GM23338 (cell line): Measurements from ENCODE around the gene GPATCH3. TPM values are rescaled to one million over a fixed set of nuclear protein-coding genes. Genes with fewer than 3 reads are reported as not detected.

ENCODE experiments used
- ATAC-seq: fragments of 200-7000 bp; cut with Tn5 transposase; 3 replicates; pipeline ENCODE4 v1.9.1; 2020
- DNase-seq: peaks from one replicate; pipeline ENCODE4 v3.0.0-alpha.2; 2015; ENCODE audit warnings: low spot score
- H2AFZ ChIP-seq: fragments of 200-600 bp; sonication (generic); 2 replicates; pipeline ENCODE4 v1.8.0; 2016; ENCODE audit warnings: antibody characterized with exemption, mild to moderate bottlenecking, moderate library complexity
- H3F3A ChIP-seq: fragments of 200-600 bp; sonication (generic); replicated peaks from 2 replicates; pipeline ENCODE4 v1.8.0; 2017; ENCODE audit warnings: antibody characterized with exemption, mixed run types, low read depth
- H3K27ac ChIP-seq: fragments of 200-600 bp; sonication (generic); 2 replicates; pipeline ENCODE4 v1.6.1; 2016; ENCODE audit warnings: low read depth
- H3K27me3 ChIP-seq: fragments of 200-600 bp; sonication (generic); 2 replicates; pipeline ENCODE4 v1.8.0; 2016; ENCODE audit warnings: mild to moderate bottlenecking, mixed run types, moderate library complexity; ENCODE audit not compliant: insufficient read depth
- H3K36me3 ChIP-seq: fragments of 200-600 bp; sonication (generic); 2 replicates; pipeline ENCODE4 v1.8.0; 2016; ENCODE audit warnings: mild to moderate bottlenecking; ENCODE audit not compliant: insufficient read depth
- H3K4me1 ChIP-seq: fragments of 200-600 bp; sonication (generic); 2 replicates; pipeline ENCODE4 v1.8.0; 2016; ENCODE audit warnings: mild to moderate bottlenecking, moderate library complexity; ENCODE audit not compliant: insufficient read depth
- H3K4me2 ChIP-seq: fragments of 200-600 bp; sonication (generic); 2 replicates; pipeline ENCODE4 v1.7.1; 2017; ENCODE audit warnings: mixed run types
- H3K4me3 ChIP-seq: fragments of 200-600 bp; sonication (generic); 2 replicates; pipeline ENCODE4 v1.6.1; 2016; ENCODE audit warnings: mixed run types
- H3K79me2 ChIP-seq: fragments of 200-600 bp; sonication (generic); replicated peaks from 2 replicates; pipeline ENCODE4 v1.8.0; 2017; ENCODE audit warnings: mild to moderate bottlenecking; ENCODE audit not compliant: insufficient read depth
- H3K9me2 ChIP-seq: fragments of 200-600 bp; sonication (generic); 2 replicates; pipeline ENCODE4 v1.8.0; 2017; ENCODE audit not compliant: insufficient read depth
- H4K20me1 ChIP-seq: fragments of 200-600 bp; sonication (generic); replicated peaks from 2 replicates; pipeline ENCODE4 v1.8.0; 2017; ENCODE audit warnings: mild to moderate bottlenecking; ENCODE audit not compliant: insufficient read depth
- H3K27ac Mint-ChIP-seq: 2 replicates; pipeline ENCODE4 v1.8.0; 2020; ENCODE audit warnings: inconsistent platforms, mild to moderate bottlenecking, moderate library complexity, mixed read lengths
- H3K27me3 Mint-ChIP-seq: 3 replicates; pipeline ENCODE4 v1.8.0; 2022; ENCODE audit warnings: low read depth, mild to moderate bottlenecking, moderate library complexity, mixed read lengths, inconsistent platforms; ENCODE audit not compliant: insufficient read depth, poor library complexity
- H3K36me3 Mint-ChIP-seq: 3 replicates; pipeline ENCODE4 v1.8.0; 2021; ENCODE audit warnings: low read depth, mild to moderate bottlenecking, inconsistent platforms, moderate library complexity, mixed read lengths
- H3K4me1 Mint-ChIP-seq: 3 replicates; pipeline ENCODE4 v1.8.0; 2020; ENCODE audit warnings: mild to moderate bottlenecking, inconsistent platforms, mixed read lengths
- H3K4me3 Mint-ChIP-seq: 3 replicates; pipeline ENCODE4 v1.8.0; 2021; ENCODE audit warnings: moderate library complexity, mild to moderate bottlenecking, inconsistent platforms, mixed read lengths
- H3K9me3 Mint-ChIP-seq: 3 replicates; pipeline ENCODE4 v1.8.0; 2020; ENCODE audit warnings: moderate library complexity, mild to moderate bottlenecking, inconsistent platforms, mixed read lengths
- CREB1 ChIP-seq: fragments of 250-450 bp; sonication (Bioruptor Pico); IDR thresholded peaks from 2 replicates; pipeline ENCODE4 v1.5.0; 2020; ENCODE audit warnings: low read depth, mild to moderate bottlenecking, moderate library complexity
- EZH2 ChIP-seq: fragments of 200-600 bp; sonication (generic); IDR thresholded peaks from one replicate; pipeline ENCODE4 v1.8.0; 2017; ENCODE audit warnings: antibody characterized with exemption, mild to moderate bottlenecking, low read depth; ENCODE audit not compliant: unreplicated experiment
- EZH2phosphoT487 ChIP-seq: fragments of 200-600 bp; sonication (generic); IDR thresholded peaks from one replicate; pipeline ENCODE4 v1.8.1; 2018; ENCODE audit warnings: antibody characterized with exemption; ENCODE audit not compliant: unreplicated experiment
- JUNB ChIP-seq: IDR thresholded peaks from one replicate; pipeline ENCODE4 v1.6.1; 2016; ENCODE audit warnings: antibody characterized with exemption; ENCODE audit not compliant: unreplicated experiment
- NANOG ChIP-seq: IDR thresholded peaks from 2 replicates; pipeline ENCODE4 v1.6.1; 2016; ENCODE audit warnings: antibody characterized with exemption, borderline replicate concordance
- POLR2AphosphoS5 ChIP-seq: IDR thresholded peaks from 2 replicates; pipeline ENCODE4 v1.6.1; 2016; ENCODE audit warnings: antibody characterized with exemption, low read depth
- REST ChIP-seq: IDR thresholded peaks from one replicate; pipeline ENCODE4 v1.6.1; 2018; ENCODE audit warnings: antibody characterized with exemption; ENCODE audit not compliant: unreplicated experiment
- STAT1 ChIP-seq: IDR thresholded peaks from one replicate; pipeline ENCODE4 v1.6.1; 2016; ENCODE audit warnings: antibody characterized with exemption; ENCODE audit not compliant: unreplicated experiment
- ZNF114 ChIP-seq: fragments of 250-450 bp; sonication (Bioruptor Pico); IDR thresholded peaks from 2 replicates; pipeline ENCODE4 v1.5.0; 2020; ENCODE audit warnings: mild to moderate bottlenecking, moderate library complexity
- ZNF331 ChIP-seq: fragments of 250-450 bp; sonication (Bioruptor Pico); IDR thresholded peaks from 2 replicates; pipeline ENCODE4 v1.5.0; 2020; ENCODE audit warnings: low read depth, mild to moderate bottlenecking, moderate library complexity
- polyA plus RNA-seq: library from polyadenylated mRNA; unstranded; fragments of >200 nt; fragmentation: Nextera tagmentation; extraction: Ambion mirVana; gene quantifications from 2 replicates; pipeline ENCODE4 v1.2.1, GENCODE V29; 2016
- total RNA-seq: library from RNA; depleted of rRNA; stranded (reverse); fragments of >200 nt; shearing (Covaris generic); gene quantifications from 2 replicates; pipeline ENCODE4 v1.2.3, GENCODE V29; 2014
- TF ChIP-seq, protein P1 (sequence below): fragments of 250-450 bp; sonication (Bioruptor Pico); IDR thresholded peaks from 2 replicates; pipeline ENCODE4 v1.5.0; 2020; ENCODE audit warnings: mild to moderate bottlenecking, moderate library complexity
- TF ChIP-seq, protein P2 (sequence below), 2 experiments: fragments of 200-600 bp in 1 of 2; sonication (generic) in 1 of 2; conservative IDR thresholded peaks; 2 replicates each; pipeline versions ENCODE4 v1.5.1 to v1.6.1; 2016 to 2017; ENCODE audit warnings: antibody characterized with exemption in 2 of 2, low read depth in 2 of 2, mild to moderate bottlenecking in 2 of 2, moderate library complexity in 1 of 2
- TF ChIP-seq, protein P3 (sequence below): IDR thresholded peaks from 2 replicates; pipeline ENCODE4 v1.6.1; 2016; ENCODE audit warnings: antibody characterized with exemption

The GPATCH3 gene
- total and polyA plus RNA-seq, 2 experiments from 2014 or later, result 10.5 to 13.0 TPM

DNA sequence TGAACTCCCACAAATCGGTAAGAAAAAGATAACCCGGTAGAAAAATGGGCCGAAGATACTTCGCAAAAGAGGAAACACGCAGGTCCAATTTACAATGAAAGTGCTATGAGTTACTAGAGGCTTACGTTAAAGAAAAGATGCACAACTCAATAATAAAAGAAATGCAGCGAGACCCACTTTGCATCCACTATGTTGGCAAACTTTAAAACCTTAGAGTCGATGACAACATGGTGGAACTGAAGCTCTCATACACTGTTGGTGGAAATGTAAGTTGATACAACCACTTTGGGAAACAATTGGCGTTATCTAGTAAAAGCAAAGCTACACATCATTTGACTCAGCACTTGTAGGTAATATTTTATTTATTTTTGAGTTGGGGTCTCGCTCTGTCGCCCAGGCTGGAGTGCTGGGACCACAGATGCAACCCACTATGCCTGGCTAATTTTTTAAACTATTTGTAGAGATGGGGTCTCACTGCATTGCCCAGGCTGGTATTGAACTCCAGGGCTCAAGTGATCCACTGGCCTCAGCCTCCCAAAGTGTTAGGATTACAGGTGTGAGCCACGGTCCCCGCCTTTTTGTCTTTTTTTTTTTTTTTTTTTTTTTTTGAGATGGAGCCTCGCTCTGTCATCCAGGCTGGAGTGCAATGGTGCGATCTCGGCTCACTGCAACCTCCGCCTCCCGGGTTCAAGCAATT is 696 bp upstream of the GPATCH3 start:
- peak overlapping the region; percentile 84 for H3K4me3 ChIP-seq
- Mint-ChIP-seq H3K4me3 (peak overlapping the region; percentile 87), H3K36me3 (peaks cover 9% of the 10 kb centered on the region; the same call in 2 of the 3 replicates), H3K9me3 (no peaks in the 10 kb centered on the region), H3K4me1 (peaks cover 8% of the 10 kb centered on the region), H3K27ac (peak overlapping the region; percentile 97), H3K27me3 (peaks cover 2% of the 10 kb centered on the region)
- peaks cover 6% of the 10 kb centered on the region; the same call in 1 of the 2 replicates for H3K36me3 ChIP-seq
- DNase-seq, result no peak
- H4K20me1 ChIP-seq, result no peaks in the 10 kb centered on the region
- peak overlapping the region; percentile 94 for H3K27ac ChIP-seq
- TF ChIP-seq, protein P1, sequence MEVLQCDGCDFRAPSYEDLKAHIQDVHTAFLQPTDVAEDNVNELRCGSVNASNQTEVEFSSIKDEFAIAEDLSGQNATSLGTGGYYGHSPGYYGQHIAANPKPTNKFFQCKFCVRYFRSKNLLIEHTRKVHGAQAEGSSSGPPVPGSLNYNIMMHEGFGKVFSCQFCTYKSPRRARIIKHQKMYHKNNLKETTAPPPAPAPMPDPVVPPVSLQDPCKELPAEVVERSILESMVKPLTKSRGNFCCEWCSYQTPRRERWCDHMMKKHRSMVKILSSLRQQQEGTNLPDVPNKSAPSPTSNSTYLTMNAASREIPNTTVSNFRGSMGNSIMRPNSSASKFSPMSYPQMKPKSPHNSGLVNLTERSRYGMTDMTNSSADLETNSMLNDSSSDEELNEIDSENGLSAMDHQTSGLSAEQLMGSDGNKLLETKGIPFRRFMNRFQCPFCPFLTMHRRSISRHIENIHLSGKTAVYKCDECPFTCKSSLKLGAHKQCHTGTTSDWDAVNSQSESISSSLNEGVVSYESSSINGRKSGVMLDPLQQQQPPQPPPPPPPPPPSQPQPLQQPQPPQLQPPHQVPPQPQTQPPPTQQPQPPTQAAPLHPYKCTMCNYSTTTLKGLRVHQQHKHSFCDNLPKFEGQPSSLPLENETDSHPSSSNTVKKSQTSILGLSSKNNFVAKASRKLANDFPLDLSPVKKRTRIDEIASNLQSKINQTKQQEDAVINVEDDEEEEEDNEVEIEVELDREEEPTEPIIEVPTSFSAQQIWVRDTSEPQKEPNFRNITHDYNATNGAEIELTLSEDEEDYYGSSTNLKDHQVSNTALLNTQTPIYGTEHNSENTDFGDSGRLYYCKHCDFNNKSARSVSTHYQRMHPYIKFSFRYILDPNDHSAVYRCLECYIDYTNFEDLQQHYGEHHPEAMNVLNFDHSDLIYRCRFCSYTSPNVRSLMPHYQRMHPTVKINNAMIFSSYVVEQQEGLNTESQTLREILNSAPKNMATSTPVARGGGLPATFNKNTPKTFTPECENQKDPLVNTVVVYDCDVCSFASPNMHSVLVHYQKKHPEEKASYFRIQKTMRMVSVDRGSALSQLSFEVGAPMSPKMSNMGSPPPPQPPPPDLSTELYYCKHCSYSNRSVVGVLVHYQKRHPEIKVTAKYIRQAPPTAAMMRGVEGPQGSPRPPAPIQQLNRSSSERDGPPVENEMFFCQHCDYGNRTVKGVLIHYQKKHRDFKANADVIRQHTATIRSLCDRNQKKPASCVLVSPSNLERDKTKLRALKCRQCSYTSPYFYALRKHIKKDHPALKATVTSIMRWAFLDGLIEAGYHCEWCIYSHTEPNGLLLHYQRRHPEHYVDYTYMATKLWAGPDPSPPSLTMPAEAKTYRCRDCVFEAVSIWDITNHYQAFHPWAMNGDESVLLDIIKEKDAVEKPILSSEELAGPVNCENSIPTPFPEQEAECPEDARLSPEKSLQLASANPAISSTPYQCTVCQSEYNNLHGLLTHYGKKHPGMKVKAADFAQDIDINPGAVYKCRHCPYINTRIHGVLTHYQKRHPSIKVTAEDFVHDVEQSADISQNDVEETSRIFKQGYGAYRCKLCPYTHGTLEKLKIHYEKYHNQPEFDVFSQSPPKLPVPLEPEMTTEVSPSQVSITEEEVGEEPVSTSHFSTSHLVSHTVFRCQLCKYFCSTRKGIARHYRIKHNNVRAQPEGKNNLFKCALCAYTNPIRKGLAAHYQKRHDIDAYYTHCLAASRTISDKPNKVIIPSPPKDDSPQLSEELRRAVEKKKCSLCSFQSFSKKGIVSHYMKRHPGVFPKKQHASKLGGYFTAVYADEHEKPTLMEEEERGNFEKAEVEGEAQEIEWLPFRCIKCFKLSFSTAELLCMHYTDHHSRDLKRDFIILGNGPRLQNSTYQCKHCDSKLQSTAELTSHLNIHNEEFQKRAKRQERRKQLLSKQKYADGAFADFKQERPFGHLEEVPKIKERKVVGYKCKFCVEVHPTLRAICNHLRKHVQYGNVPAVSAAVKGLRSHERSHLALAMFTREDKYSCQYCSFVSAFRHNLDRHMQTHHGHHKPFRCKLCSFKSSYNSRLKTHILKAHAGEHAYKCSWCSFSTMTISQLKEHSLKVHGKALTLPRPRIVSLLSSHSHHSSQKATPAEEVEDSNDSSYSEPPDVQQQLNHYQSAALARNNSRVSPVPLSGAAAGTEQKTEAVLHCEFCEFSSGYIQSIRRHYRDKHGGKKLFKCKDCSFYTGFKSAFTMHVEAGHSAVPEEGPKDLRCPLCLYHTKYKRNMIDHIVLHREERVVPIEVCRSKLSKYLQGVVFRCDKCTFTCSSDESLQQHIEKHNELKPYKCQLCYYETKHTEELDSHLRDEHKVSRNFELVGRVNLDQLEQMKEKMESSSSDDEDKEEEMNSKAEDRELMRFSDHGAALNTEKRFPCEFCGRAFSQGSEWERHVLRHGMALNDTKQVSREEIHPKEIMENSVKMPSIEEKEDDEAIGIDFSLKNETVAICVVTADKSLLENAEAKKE, result no peak
- no peak for TF ChIP-seq ZNF331 (CRISPR knock-in tag)
- TF ChIP-seq STAT1, result no peak
- no peak for TF ChIP-seq EZH2
- TF ChIP-seq, protein P2, sequence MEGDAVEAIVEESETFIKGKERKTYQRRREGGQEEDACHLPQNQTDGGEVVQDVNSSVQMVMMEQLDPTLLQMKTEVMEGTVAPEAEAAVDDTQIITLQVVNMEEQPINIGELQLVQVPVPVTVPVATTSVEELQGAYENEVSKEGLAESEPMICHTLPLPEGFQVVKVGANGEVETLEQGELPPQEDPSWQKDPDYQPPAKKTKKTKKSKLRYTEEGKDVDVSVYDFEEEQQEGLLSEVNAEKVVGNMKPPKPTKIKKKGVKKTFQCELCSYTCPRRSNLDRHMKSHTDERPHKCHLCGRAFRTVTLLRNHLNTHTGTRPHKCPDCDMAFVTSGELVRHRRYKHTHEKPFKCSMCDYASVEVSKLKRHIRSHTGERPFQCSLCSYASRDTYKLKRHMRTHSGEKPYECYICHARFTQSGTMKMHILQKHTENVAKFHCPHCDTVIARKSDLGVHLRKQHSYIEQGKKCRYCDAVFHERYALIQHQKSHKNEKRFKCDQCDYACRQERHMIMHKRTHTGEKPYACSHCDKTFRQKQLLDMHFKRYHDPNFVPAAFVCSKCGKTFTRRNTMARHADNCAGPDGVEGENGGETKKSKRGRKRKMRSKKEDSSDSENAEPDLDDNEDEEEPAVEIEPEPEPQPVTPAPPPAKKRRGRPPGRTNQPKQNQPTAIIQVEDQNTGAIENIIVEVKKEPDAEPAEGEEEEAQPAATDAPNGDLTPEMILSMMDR (conservative IDR thresholded peaks at IDR 0.05; ENCODE audit: low read depth in 2 of 2), result no peak
- no peak for TF ChIP-seq REST
- no peak for TF ChIP-seq JUNB
- TF ChIP-seq POLR2AphosphoS5, result no peak
- TF ChIP-seq EZH2phosphoT487, result no peak
- TF ChIP-seq, protein P3, sequence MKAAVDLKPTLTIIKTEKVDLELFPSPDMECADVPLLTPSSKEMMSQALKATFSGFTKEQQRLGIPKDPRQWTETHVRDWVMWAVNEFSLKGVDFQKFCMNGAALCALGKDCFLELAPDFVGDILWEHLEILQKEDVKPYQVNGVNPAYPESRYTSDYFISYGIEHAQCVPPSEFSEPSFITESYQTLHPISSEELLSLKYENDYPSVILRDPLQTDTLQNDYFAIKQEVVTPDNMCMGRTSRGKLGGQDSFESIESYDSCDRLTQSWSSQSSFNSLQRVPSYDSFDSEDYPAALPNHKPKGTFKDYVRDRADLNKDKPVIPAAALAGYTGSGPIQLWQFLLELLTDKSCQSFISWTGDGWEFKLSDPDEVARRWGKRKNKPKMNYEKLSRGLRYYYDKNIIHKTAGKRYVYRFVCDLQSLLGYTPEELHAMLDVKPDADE, result no peak
- no peak for TF ChIP-seq CREB1
- TF ChIP-seq NANOG, result no peak
- no peak for TF ChIP-seq ZNF114 (CRISPR knock-in tag)
- peaks cover 24% of the 10 kb centered on the region for H3K79me2 ChIP-seq
- 0 out of 2 replicates have a peak, but pooled peaks cover 5% of the 10 kb centered on the region for H3F3A ChIP-seq
- H3K27me3 ChIP-seq, result no peaks in the 10 kb centered on the region
- peak overlapping the region; percentile 89 for H3K4me2 ChIP-seq
- ATAC-seq, result no peak
- peaks cover 7% of the 10 kb centered on the region for H3K4me1 ChIP-seq
- peak overlapping the region; percentile 84; the same call in 1 of the 2 replicates for H2AFZ ChIP-seq
- no peaks in the 10 kb centered on the region for H3K9me2 ChIP-seq
